SK-N-SH treated with all-trans-retinoic acid at 6 μM for 48 hours (cell line): ENCODE measurements around the gene OXTR.
A peak's percentile ranks its signal among the peaks of the same experiment; 100 is the strongest.

Experiments
- ATAC-seq: fragments of 200-7000 bp; cut with Tn5 transposase; 3 replicates; pipeline ENCODE4 v1.9.1; 2020; ENCODE audit warnings: mild to moderate bottlenecking, moderate library complexity
- ARNTL ChIP-seq: fragments of 450-650 bp; formaldehyde crosslinking; IDR thresholded peaks from 2 replicates; pipeline ENCODE4 v1.5.0; 2020; ENCODE audit warnings: low read depth, mild to moderate bottlenecking, moderate library complexity, borderline replicate concordance
- BACH2 ChIP-seq: fragments of 250-450 bp; sonication (Bioruptor Pico); IDR thresholded peaks from 2 replicates; pipeline ENCODE4 v1.9.0; 2021; ENCODE audit warnings: mild to moderate bottlenecking, borderline replicate concordance
- CSDC2 ChIP-seq: fragments of 250-450 bp; sonication (Bioruptor Pico); IDR thresholded peaks from 2 replicates; pipeline ENCODE4 v1.5.0; 2020; ENCODE audit warnings: mild to moderate bottlenecking, moderate library complexity
- ESRRG ChIP-seq: fragments of 250-450 bp; sonication (Bioruptor Pico); IDR thresholded peaks from 2 replicates; pipeline ENCODE4 v1.6.1; 2021; ENCODE audit warnings: mild to moderate bottlenecking
- GLIS3 ChIP-seq: fragments of 250-450 bp; sonication (Bioruptor Pico); IDR thresholded peaks from 2 replicates; pipeline ENCODE4 v1.5.0; 2020; ENCODE audit warnings: mild to moderate bottlenecking, moderate library complexity
- ISL1 ChIP-seq: fragments of 250-450 bp; sonication (Bioruptor Pico); IDR thresholded peaks from 2 replicates; pipeline ENCODE4 v2.1.2; 2022; ENCODE audit warnings: mild to moderate bottlenecking, moderate library complexity
- OSR1 ChIP-seq: fragments of 250-450 bp; sonication (Bioruptor Pico); IDR thresholded peaks from 2 replicates; pipeline ENCODE4 v1.8.0; 2022; ENCODE audit warnings: moderate library complexity, mild to moderate bottlenecking, inconsistent platforms
- PPARA ChIP-seq: fragments of 250-450 bp; sonication (Bioruptor Pico); IDR thresholded peaks from 2 replicates; pipeline ENCODE4 v1.5.0; 2020; ENCODE audit warnings: mild to moderate bottlenecking, borderline replicate concordance
- RARB ChIP-seq: fragments of 250-450 bp; sonication (Bioruptor Pico); IDR thresholded peaks from 2 replicates; pipeline ENCODE4 v1.8.0; 2021; ENCODE audit warnings: mild to moderate bottlenecking, moderate library complexity
- SNAI2 ChIP-seq: fragments of 250-450 bp; sonication (Bioruptor Pico); IDR thresholded peaks from 2 replicates; pipeline ENCODE4 v1.5.0; 2020; ENCODE audit warnings: mild to moderate bottlenecking, moderate library complexity
- TCF4 ChIP-seq: fragments of 250-450 bp; sonication (Bioruptor Pico); IDR thresholded peaks from 2 replicates; pipeline ENCODE4 v1.8.0; 2021; ENCODE audit warnings: mild to moderate bottlenecking, moderate library complexity, borderline replicate concordance
- TOX ChIP-seq: fragments of 250-450 bp; sonication (Bioruptor Pico); IDR thresholded peaks from 2 replicates; pipeline ENCODE4 v1.8.0; 2021; ENCODE audit warnings: mild to moderate bottlenecking, moderate library complexity, borderline replicate concordance
- ZC3H10 ChIP-seq: fragments of 250-450 bp; sonication (Bioruptor Pico); IDR thresholded peaks from 2 replicates; pipeline ENCODE4 v1.5.1; 2021; ENCODE audit warnings: mild to moderate bottlenecking, moderate library complexity
- ZFP3 ChIP-seq: fragments of 250-450 bp; sonication (Bioruptor Pico); IDR thresholded peaks from 2 replicates; pipeline ENCODE4 v1.5.0; 2020; ENCODE audit warnings: mild to moderate bottlenecking, moderate library complexity
- ZFP30 ChIP-seq: fragments of 450-650 bp; formaldehyde crosslinking; IDR thresholded peaks from 2 replicates; pipeline ENCODE4 v1.5.0; 2022; ENCODE audit warnings: mild to moderate bottlenecking, moderate library complexity
- ZNF70 ChIP-seq: fragments of 450-650 bp; formaldehyde crosslinking; IDR thresholded peaks from 2 replicates; pipeline ENCODE4 v1.5.0; 2020; ENCODE audit warnings: mild to moderate bottlenecking, moderate library complexity
- ZNF8 ChIP-seq: fragments of 450-650 bp; formaldehyde crosslinking; IDR thresholded peaks from 2 replicates; pipeline ENCODE4 v1.5.0; 2020; ENCODE audit warnings: mild to moderate bottlenecking, moderate library complexity
- TF ChIP-seq, protein P1 (sequence below): fragments of 250-450 bp; sonication (Bioruptor Pico); IDR thresholded peaks from 2 replicates; pipeline ENCODE4 v1.5.1; 2021; ENCODE audit warnings: mild to moderate bottlenecking, moderate library complexity
- TF ChIP-seq, protein P2 (sequence below): fragments of 250-450 bp; sonication (Bioruptor Pico); IDR thresholded peaks from 2 replicates; pipeline ENCODE4 v1.8.0; 2021; ENCODE audit warnings: low read depth, mild to moderate bottlenecking, moderate library complexity, borderline replicate concordance
- TF ChIP-seq, protein P3 (sequence below): fragments of 250-450 bp; sonication (Bioruptor Pico); IDR thresholded peaks from 2 replicates; pipeline ENCODE4 v1.8.0; 2020; ENCODE audit warnings: mild to moderate bottlenecking, moderate library complexity, borderline replicate concordance
- TF ChIP-seq, protein P4 (sequence below): fragments of 250-450 bp; sonication (Bioruptor Pico); IDR thresholded peaks from 2 replicates; pipeline ENCODE4 v1.5.0; 2020; ENCODE audit warnings: mild to moderate bottlenecking, moderate library complexity

The OXTR gene

DNA sequence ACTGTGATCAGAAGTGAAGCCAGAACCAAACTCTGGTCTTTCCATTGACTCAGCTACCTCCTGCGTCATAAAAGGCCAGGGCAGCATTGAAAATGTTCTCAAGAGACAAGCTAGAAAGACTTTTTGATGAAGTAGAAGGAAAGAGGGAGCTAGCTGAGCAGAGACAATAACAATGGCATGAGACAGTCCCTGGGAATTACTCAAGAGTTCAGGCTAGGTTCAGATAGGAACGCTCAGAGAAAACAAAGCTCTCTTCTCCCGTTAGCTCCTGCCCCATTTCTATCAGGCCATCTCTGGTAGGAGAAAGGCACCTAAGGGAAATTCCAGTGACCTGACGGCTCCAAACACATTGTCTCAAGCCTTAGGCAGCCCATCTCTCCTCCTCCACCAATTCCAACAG lies 7.0 kb upstream of the OXTR start:
- TF ChIP-seq ZC3H10 (CRISPR knock-in tag): no peak
- no peak for TF ChIP-seq ZNF70
- no peak for TF ChIP-seq CSDC2 (CRISPR knock-in tag)
- TF ChIP-seq, protein P1, sequence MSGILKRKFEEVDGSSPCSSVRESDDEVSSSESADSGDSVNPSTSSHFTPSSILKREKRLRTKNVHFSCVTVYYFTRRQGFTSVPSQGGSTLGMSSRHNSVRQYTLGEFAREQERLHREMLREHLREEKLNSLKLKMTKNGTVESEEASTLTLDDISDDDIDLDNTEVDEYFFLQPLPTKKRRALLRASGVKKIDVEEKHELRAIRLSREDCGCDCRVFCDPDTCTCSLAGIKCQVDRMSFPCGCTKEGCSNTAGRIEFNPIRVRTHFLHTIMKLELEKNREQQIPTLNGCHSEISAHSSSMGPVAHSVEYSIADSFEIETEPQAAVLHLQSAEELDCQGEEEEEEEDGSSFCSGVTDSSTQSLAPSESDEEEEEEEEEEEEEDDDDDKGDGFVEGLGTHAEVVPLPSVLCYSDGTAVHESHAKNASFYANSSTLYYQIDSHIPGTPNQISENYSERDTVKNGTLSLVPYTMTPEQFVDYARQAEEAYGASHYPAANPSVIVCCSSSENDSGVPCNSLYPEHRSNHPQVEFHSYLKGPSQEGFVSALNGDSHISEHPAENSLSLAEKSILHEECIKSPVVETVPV: no peak
- TF ChIP-seq BACH2 (CRISPR knock-in tag): no peak
- no peak for TF ChIP-seq ESRRG (CRISPR knock-in tag)
- TF ChIP-seq, protein P2, sequence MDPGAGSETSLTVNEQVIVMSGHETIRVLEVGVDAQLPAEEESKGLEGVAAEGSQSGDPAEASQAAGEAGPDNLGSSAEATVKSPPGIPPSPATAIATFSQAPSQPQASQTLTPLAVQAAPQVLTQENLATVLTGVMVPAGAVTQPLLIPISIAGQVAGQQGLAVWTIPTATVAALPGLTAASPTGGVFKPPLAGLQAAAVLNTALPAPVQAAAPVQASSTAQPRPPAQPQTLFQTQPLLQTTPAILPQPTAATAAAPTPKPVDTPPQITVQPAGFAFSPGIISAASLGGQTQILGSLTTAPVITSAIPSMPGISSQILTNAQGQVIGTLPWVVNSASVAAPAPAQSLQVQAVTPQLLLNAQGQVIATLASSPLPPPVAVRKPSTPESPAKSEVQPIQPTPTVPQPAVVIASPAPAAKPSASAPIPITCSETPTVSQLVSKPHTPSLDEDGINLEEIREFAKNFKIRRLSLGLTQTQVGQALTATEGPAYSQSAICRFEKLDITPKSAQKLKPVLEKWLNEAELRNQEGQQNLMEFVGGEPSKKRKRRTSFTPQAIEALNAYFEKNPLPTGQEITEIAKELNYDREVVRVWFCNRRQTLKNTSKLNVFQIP: no peak
- TF ChIP-seq ISL1 (CRISPR knock-in tag): no peak
- no peak for TF ChIP-seq ZFP3 (CRISPR knock-in tag)
- TF ChIP-seq RARB (CRISPR knock-in tag): no peak
- TF ChIP-seq, protein P3, sequence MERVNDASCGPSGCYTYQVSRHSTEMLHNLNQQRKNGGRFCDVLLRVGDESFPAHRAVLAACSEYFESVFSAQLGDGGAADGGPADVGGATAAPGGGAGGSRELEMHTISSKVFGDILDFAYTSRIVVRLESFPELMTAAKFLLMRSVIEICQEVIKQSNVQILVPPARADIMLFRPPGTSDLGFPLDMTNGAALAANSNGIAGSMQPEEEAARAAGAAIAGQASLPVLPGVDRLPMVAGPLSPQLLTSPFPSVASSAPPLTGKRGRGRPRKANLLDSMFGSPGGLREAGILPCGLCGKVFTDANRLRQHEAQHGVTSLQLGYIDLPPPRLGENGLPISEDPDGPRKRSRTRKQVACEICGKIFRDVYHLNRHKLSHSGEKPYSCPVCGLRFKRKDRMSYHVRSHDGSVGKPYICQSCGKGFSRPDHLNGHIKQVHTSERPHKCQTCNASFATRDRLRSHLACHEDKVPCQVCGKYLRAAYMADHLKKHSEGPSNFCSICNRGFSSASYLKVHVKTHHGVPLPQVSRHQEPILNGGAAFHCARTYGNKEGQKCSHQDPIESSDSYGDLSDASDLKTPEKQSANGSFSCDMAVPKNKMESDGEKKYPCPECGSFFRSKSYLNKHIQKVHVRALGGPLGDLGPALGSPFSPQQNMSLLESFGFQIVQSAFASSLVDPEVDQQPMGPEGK (CRISPR knock-in tag): no peak
- no peak for TF ChIP-seq TOX (CRISPR knock-in tag)
- no peak for TF ChIP-seq ZFP30
- TF ChIP-seq TCF4 (CRISPR knock-in tag): no peak
- peak; percentile 62; the same call in 2 of the 3 replicates for ATAC-seq

DNA sequence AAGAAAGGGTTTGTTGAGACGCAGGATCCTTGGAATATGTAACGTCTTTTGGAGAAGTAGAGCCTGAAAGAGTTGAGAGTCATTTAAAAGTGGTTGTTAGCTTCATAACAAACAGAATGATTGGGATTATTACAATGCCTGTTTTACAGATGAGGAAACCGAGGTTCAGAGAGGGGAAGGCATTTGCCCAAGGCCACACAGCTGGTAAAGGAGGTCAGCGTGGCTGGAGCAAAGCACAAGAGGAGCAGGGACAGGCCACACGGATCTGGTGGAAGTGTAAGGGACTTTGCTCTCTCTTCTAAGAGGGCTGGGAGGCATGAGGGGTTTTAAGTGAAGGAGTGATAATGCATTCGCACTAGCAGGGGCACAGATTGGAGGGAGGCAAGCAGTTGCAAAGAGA lies 6.2 kb upstream of the OXTR start:
- ATAC-seq: no peak
- TF ChIP-seq CSDC2 (CRISPR knock-in tag) (no peak), ZC3H10 (CRISPR knock-in tag) (no peak), GLIS3 (CRISPR knock-in tag) (no peak), BACH2 (CRISPR knock-in tag) (no peak), ZNF8 (CRISPR knock-in tag) (no peak), ZFP3 (CRISPR knock-in tag) (no peak), TCF4 (CRISPR knock-in tag) (no peak), OSR1 (no peak), PPARA (CRISPR knock-in tag) (no peak), SNAI2 (CRISPR knock-in tag) (no peak), ZFP30 (no peak), ARNTL (CRISPR knock-in tag) (no peak), ESRRG (CRISPR knock-in tag) (no peak)
- TF ChIP-seq, protein P2: no peak
- TF ChIP-seq, protein P4, sequence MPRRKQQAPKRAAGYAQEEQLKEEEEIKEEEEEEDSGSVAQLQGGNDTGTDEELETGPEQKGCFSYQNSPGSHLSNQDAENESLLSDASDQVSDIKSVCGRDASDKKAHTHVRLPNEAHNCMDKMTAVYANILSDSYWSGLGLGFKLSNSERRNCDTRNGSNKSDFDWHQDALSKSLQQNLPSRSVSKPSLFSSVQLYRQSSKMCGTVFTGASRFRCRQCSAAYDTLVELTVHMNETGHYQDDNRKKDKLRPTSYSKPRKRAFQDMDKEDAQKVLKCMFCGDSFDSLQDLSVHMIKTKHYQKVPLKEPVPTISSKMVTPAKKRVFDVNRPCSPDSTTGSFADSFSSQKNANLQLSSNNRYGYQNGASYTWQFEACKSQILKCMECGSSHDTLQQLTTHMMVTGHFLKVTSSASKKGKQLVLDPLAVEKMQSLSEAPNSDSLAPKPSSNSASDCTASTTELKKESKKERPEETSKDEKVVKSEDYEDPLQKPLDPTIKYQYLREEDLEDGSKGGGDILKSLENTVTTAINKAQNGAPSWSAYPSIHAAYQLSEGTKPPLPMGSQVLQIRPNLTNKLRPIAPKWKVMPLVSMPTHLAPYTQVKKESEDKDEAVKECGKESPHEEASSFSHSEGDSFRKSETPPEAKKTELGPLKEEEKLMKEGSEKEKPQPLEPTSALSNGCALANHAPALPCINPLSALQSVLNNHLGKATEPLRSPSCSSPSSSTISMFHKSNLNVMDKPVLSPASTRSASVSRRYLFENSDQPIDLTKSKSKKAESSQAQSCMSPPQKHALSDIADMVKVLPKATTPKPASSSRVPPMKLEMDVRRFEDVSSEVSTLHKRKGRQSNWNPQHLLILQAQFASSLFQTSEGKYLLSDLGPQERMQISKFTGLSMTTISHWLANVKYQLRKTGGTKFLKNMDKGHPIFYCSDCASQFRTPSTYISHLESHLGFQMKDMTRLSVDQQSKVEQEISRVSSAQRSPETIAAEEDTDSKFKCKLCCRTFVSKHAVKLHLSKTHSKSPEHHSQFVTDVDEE (CRISPR knock-in tag): no peak

DNA sequence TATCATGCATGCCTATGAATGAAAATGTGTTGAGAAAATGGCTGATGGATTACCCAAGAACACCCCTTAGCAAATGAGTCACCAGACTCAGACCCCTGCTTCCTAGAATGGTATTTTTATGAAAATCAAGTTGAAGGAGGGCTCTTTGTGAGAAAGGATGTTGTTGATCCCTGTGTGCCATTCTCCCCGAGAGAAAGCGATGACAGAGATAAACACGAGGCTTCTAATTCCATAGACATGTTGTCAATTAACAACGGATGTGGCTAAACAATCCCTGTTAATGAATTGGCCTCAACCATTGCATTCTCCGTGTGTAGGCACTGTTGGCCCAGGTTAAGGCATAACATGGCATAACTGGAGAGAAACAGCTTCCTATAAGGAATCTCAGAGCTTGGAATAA lies 5.8 kb upstream of the OXTR start:
- no peak for ATAC-seq
- TF ChIP-seq PPARA (CRISPR knock-in tag) (no peak), GLIS3 (CRISPR knock-in tag) (no peak), ZNF8 (CRISPR knock-in tag) (no peak), ZFP3 (CRISPR knock-in tag) (no peak), ZNF70 (no peak)
- TF ChIP-seq, protein P2: no peak
- TF ChIP-seq, protein P4 (CRISPR knock-in tag): no peak
- TF ChIP-seq, protein P3 (CRISPR knock-in tag): no peak
